Right cardiac atrium (tissue), 5 donors: ENCODE results near the gene ACAD10. TPM values are rescaled to one million over a fixed set of nuclear protein-coding genes. Genes with fewer than 3 reads are reported as not detected.
A peak's percentile ranks its signal among the peaks of the same experiment; 100 is the strongest.
"Not testable (repeated sequence)": the region's sequence is repeated elsewhere in the genome, so short reads cannot be mapped to it uniquely, and the experiment has no call there.

Experiments
- ATAC-seq, 2 donors: fragments of 200-7000 bp; cut with Tn5 transposase; one replicate each; pipeline versions ENCODE4 v1.8.0 to v1.9.1; 2020; ENCODE audit warnings: moderate library complexity in 2 of 2, mild to moderate bottlenecking in 1 of 2
- DNase-seq, 3 donors: peaks; one replicate each; pipeline ENCODE4 v3.0.0-alpha.2; 2020
- H3K27ac ChIP-seq: one replicate; pipeline ENCODE4 v1.5.1; 2013; ENCODE audit warnings: mild to moderate bottlenecking, low read length, control low read depth, moderate library complexity
- H3K27me3 ChIP-seq: one replicate; pipeline ENCODE4 v1.6.1; 2013; ENCODE audit not compliant: control insufficient read depth, insufficient read depth
- H3K4me1 ChIP-seq: one replicate; pipeline ENCODE4 v1.6.1; 2013; ENCODE audit warnings: low read length; ENCODE audit not compliant: control insufficient read depth, insufficient read depth
- H3K4me3 ChIP-seq: one replicate; pipeline ENCODE4 v1.5.1; 2013; ENCODE audit warnings: low read length, control low read depth
- H3K9me3 ChIP-seq: one replicate; pipeline ENCODE4 v1.6.1; 2013; ENCODE audit warnings: low read length; ENCODE audit not compliant: control insufficient read depth
- WGBS: extraction: QIAGEN DNeasy Blood & Tissue Kit; methylation state at CpG from one replicate; pipeline ENCODE4 v1.1.7; 2013; 5-methylcytosine and 5-hydroxymethylcytosine counted together
- intact Hi-C, 4 donors: fragments of 100-400 bp; cut with DNase I; formaldehyde crosslinking; loops; one replicate each; pipeline versions ENCODE4 v1.11.0 to v1.14.0; 2022 to 2023
- long read RNA-seq, 4 donors: library from polyadenylated mRNA; unstranded; transcript quantifications; one replicate each; pipeline ENCODE4 v2.0.0, GENCODE V29; 2020 to 2021
- polyA plus RNA-seq: library from polyadenylated mRNA; stranded (reverse); fragments of 200-250 nt; gene quantifications from one replicate; pipeline ENCODE4 v1.2.3, GENCODE V29; 2013
- total RNA-seq, 4 donors: library from RNA; stranded (reverse); fragmentation: NEBNext Ultra II Directional; extraction: Animal tissue kit (Norgen Biotek cat#: 25700); gene quantifications; one replicate each; pipeline ENCODE4 v1.2.1, GENCODE V29; 2021
- donor health status: healthy with polysubstance abuse.
- donor health status: DM: no; HTN: yes; CAD: no.
- donor health status: DM: no; HTN: no; CAD: no.
- donor health status: DM: no; HTN: yes; CAD: no; lungs with severe emphysema.
- donor health status: DM: yes; HTN: yes; CAD: no.

Gene ACAD10
- total RNA-seq (10 to 100 TPM; 17.4 to 30.0 (median 22.2) TPM), polyA plus RNA-seq (20.0 TPM)
- long read RNA-seq, donor 1, full-length matches to known transcripts: 10 of 28 reads
- long read RNA-seq, donor 1, partial matches to known transcripts: 5 of 28 reads
- long read RNA-seq, donor 1, other reads (novel, unspliced or antisense): 13 of 28 reads
- long read RNA-seq, donor 2, transcript ACAD10-201 (21 exons, 3,959 nt): major isoform, 11 of 33 reads
- long read RNA-seq, donor 2, partial matches to known transcripts: 9 of 33 reads
- long read RNA-seq, donor 2, other reads (novel, unspliced or antisense): 13 of 33 reads
- long read RNA-seq, donor 3, full-length matches to known transcripts: 37 of 90 reads
- long read RNA-seq, donor 3, partial matches to known transcripts: 11 of 90 reads
- long read RNA-seq, donor 3, other reads (novel, unspliced or antisense): 42 of 90 reads
- long read RNA-seq, donor 4, transcript ACAD10-201 (21 exons, 3,959 nt): major isoform, 9 of 55 reads
- long read RNA-seq, donor 4, partial matches to known transcripts: 38 of 55 reads
- long read RNA-seq, donor 4, other reads (novel, unspliced or antisense): 7 of 55 reads

- intact Hi-C loops: no loop called here
- DNase-seq (peak; percentile 95 to 98 (median 98)), ATAC-seq (peak; percentile 97 to 98)
- Histone ChIP-seq H3K27me3 (no peaks in the 10 kb centered on the region), H3K4me1 (no peaks in the 10 kb centered on the region), H3K27ac (peak within 1 kb of the TSS; percentile 97), H3K9me3 (no peaks in the 10 kb centered on the region), H3K4me3 (peak within 1 kb of the TSS; percentile 96)
- under 1% methylated on average over 63 of the region's 63 CpGs for WGBS
Measured at GRCh38 chr12:111685811-111686573, at the start of gene ACAD10, which contains the start of gene BRAP. TSS of gene ACAD10 (plus strand) at chr12:111686053. CDS start at chr12:111692710, 6,657 bp downstream. TSS of gene BRAP (minus strand) at chr12:111685956. CDS start at chr12:111685792, 164 bp downstream.

DNA sequence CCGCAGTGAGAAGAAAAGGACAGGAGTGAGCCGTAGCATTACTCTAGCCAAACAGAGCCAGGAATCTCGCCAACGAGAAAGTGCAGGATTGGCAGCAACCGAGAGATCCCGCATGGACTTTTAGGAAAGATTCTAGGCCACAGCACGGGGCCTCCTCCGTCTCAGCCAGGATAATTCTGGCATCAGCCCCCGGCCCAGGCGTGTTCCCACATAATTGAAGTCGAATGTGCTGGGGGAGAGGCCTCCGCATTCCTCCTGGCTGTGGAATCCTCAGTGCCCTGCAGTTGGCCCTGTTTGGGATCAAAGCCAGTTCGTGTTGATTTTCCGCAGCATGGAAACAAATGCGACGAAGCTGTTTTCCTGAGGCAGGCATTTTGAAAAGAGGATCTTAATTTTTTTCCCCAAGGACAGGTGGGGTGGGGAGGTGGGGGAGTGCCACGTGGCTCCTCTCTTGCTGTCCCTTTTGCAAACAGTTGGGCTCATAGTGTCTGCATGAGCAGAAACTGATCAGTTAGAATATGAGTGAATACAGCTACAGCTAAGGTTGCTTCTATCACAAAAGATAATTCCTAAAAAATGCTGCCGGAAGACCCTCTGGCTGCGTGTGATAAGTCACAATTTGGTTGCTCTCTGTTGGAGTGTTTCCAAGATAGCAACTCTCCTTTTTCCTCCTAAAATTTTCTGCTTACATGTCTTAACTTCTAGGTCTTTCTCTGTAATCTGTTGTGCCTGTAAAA, 49.5 kb upstream of the ACAD10 start:
- no peaks in the 10 kb centered on the region for H3K9me3 ChIP-seq
- peak; percentile 76 to 88 for ATAC-seq
- H3K27me3 ChIP-seq: no peaks in the 10 kb centered on the region
- intact Hi-C loops: no loop called here
- H3K4me3 ChIP-seq: no peak overlapping the region
- 10% methylated on average over 19 of the region's 19 CpGs for WGBS
- peaks cover 5% of the 10 kb centered on the region for H3K4me1 ChIP-seq
- DNase-seq: peak; percentile 68 to 91 (median 89)
- H3K27ac ChIP-seq: peak overlapping the region; percentile 40

- H3K9me3 ChIP-seq: no peaks in the 10 kb centered on the region
- DNase-seq: no peak
- 52% methylated on average over 6 of the region's 6 CpGs for WGBS
- no peak overlapping the region for H3K27ac ChIP-seq
- no peak for ATAC-seq
- intact Hi-C loops: no loop called here
- no peak overlapping the region for H3K4me3 ChIP-seq
- H3K27me3 ChIP-seq: no peaks in the 10 kb centered on the region
- peaks cover 6% of the 10 kb centered on the region for H3K4me1 ChIP-seq
Measured at GRCh38 chr12:111638556-111638955, 47.3 kb upstream of the ACAD10 start.

GRCh38 chr12:111640506-111640905, 45.3 kb upstream of the ACAD10 start:
- intact Hi-C loops: no loop called here
- Histone ChIP-seq H3K27me3 (no peaks in the 10 kb centered on the region), H3K4me1 (peaks cover 6% of the 10 kb centered on the region), H3K9me3 (no peaks in the 10 kb centered on the region), H3K4me3 (no peak overlapping the region), H3K27ac (no peak overlapping the region)
- ATAC-seq: no peak
- WGBS: 83% methylated on average over 5 of the region's 5 CpGs
- no peak for DNase-seq

GRCh38 chr12:111642681-111643426, 43.0 kb upstream of the ACAD10 start:
- 57% methylated on average over 4 of the region's 4 CpGs for WGBS
- ATAC-seq (no peak), DNase-seq (no peak)
- intact Hi-C loops: no loop called here
- no peaks in the 10 kb centered on the region for H3K9me3 ChIP-seq
- no peaks in the 10 kb centered on the region for H3K27me3 ChIP-seq
- peaks cover 2% of the 10 kb centered on the region for H3K4me1 ChIP-seq
- H3K27ac ChIP-seq: peak overlapping the region; percentile 37
- H3K4me3 ChIP-seq: no peak overlapping the region

DNA sequence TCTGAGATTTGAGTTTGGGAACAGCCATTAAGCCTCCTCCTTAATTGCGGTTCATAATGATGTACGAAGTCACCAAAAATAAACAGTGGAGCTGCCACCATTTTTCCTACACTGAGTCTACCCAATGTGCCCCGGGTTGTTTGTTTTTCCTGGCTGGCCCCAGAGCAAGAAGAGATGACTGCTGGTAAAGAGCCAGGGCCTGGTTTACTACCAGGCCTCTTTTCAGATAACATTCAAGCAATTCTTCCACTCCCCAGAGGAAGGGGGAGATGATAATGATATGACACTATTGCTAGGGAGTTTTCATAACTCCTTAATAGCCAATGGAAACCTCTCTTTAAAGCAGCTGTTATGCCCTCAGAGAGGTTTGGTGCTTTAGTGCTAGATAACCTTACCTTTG, 42.4 kb upstream of the ACAD10 start:
- peak overlapping the region; percentile 37 for H3K27ac ChIP-seq
- WGBS: 49% methylated on average over 3 of the region's 3 CpGs
- DNase-seq: peak in 2 of 3 donors; percentile 50 to 64
- ATAC-seq: peak; percentile 82 to 86
- H3K4me1 ChIP-seq: peaks cover 2% of the 10 kb centered on the region
- H3K27me3 ChIP-seq: no peaks in the 10 kb centered on the region
- intact Hi-C loops: no loop called here
- H3K4me3 ChIP-seq: no peak overlapping the region
- no peaks in the 10 kb centered on the region for H3K9me3 ChIP-seq

DNA sequence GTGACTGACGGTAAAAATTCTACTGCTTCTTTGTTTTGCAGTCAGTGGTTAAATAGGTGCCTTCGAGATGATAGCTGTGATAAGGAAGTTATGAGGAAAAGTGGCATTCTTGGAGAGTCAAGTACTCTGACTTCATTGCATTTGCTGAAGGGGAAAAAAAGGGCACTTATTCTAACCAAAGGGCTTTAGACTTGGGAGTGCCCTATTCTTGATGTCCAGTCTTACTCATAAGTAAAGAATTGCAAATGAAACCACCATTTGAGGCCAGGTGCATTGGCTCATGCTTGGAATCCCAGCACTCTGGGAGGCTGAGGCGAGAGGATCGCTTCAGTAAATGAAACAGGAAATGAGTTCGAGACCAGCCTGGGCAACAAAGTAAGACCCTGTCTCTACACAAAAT, 40.4 kb upstream of the ACAD10 start:
- Histone ChIP-seq H3K4me3 (no peak overlapping the region), H3K27ac (no peak overlapping the region), H3K9me3 (no peaks in the 10 kb centered on the region), H3K27me3 (no peaks in the 10 kb centered on the region), H3K4me1 (peaks cover 2% of the 10 kb centered on the region)
- WGBS: 95% methylated on average over 5 of the region's 5 CpGs
- intact Hi-C loops: no loop called here
- ATAC-seq: no peak
- no peak for DNase-seq

DNA sequence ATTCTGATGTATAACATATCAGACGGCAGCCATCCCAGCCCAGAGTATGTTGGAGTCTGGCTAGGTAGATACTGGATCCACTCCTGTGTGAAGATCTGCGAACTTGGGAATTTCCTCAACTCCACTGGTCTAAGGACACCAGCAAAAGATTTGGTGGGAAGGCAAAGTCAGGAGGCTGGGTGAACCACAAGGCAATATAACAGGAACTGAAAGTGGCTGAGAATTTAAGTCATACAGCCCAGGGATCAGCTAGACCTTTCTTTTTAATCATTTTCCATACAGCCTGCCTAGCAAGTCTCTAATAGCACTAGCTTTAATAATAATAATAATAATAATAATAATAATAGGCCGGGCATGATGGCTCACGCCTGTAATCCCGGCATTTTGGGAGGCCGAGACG, 34.9 kb upstream of the ACAD10 start:
- Histone ChIP-seq H3K27me3 (no peaks in the 10 kb centered on the region), H3K4me3 (no peak overlapping the region), H3K27ac (no peak overlapping the region), H3K4me1 (no peaks in the 10 kb centered on the region), H3K9me3 (no peaks in the 10 kb centered on the region)
- DNase-seq (no peak), ATAC-seq (no peak)
- 95% methylated on average over 7 of the region's 7 CpGs for WGBS
- intact Hi-C loops: no loop called here

DNA sequence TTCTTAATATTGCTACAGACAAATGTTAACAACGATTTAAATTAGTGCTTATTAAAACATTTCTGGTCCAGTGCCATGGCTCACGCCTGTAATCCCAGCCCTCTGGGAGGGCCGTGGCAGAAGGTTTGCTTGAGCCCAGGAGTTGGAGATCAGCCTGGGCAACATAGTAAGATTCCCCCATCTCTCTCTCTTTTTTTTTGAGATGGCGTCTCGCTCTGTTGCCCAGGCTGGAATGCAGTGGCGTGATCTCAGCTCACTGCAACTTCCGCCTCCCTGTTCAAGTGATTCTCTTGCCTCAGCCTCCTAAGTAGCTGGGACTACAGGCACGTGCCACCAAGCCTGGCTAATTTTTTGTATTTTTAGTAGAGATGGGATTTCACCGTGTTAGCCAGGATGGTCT, 33.3 kb upstream of the ACAD10 start:
- WGBS: 91% methylated on average over 9 of the region's 9 CpGs
- ATAC-seq, intact Hi-C loops: not testable (repeated sequence)

DNA sequence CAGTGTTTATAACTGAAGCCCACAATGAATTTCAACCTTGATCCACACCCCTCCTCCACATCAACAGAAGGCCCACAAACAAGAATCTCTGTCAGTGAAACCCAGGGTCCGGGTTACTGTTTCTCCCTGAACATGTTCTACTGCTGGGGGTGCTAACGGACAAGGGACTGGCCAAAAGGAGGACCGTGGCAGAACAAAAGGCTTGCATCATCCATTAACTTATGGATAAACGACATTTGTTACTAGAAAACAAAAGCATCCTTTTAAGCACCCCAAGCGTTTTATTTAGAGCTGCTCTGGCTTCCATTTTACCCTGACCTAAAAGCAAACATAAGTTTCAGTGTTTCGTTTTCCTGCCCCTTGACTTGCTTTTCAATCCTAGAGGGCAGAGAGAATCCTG, 32.3 kb upstream of the ACAD10 start:
- intact Hi-C loops: no loop called here
- no peak for ATAC-seq
- Histone ChIP-seq H3K9me3 (no peaks in the 10 kb centered on the region), H3K4me1 (no peaks in the 10 kb centered on the region), H3K27ac (no peak overlapping the region), H3K4me3 (no peak overlapping the region), H3K27me3 (no peaks in the 10 kb centered on the region)
- 84% methylated on average over 6 of the region's 6 CpGs for WGBS
- DNase-seq: no peak

More for the DNA sequence above, 33.3 kb upstream of the ACAD10 start:
- H3K27me3 ChIP-seq, H3K4me1 ChIP-seq, H3K9me3 ChIP-seq, H3K27ac ChIP-seq, H3K4me3 ChIP-seq, DNase-seq: not testable (repeated sequence)
